ENCODE measurements around the gene ARR3.

Gene ARR3

GRCh38 chrX:70253377-70254062 lies 14.6 kb upstream of the ARR3 start:
- H3K27me3 Mint-ChIP-seq (ENCODE audit: low read depth, poor library complexity): peaks cover 10% of the 10 kb centered on the region
- no peak overlapping the region for H3K4me3 Mint-ChIP-seq
- H3K9me3 Mint-ChIP-seq: peaks cover 56% of the 10 kb centered on the region
- DNase-seq: no peak
- peaks cover 13% of the 10 kb centered on the region for H3K4me1 Mint-ChIP-seq
- no peak overlapping the region for H3K27ac Mint-ChIP-seq
- TF ChIP-seq CTCF (IDR thresholded peaks at IDR 0.05): no peak
- H3K36me3 Mint-ChIP-seq (ENCODE audit: low read depth): peaks cover 7% of the 10 kb centered on the region

DNA sequence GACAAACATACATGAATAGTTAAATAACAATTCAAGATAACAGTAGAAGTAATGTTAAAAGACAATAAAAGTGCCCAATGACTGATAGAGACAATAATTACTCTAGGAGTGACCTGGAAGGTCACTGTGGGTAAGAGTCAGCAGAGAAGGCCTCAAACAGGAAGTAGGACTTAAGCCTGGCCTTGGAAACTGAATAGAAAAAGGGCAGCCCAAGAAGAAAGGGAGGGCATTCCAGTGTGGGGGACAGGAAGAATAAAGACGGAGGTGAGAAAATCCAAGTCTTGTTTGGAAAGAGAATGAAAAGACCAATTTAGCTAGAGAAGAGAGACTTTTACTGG lies 14.1 kb upstream of the ARR3 start:
- H3K9me3 Mint-ChIP-seq: peaks cover 55% of the 10 kb centered on the region
- TF ChIP-seq CTCF (IDR thresholded peaks at IDR 0.05): no peak
- H3K4me1 Mint-ChIP-seq: peaks cover 13% of the 10 kb centered on the region
- H3K4me3 Mint-ChIP-seq: no peak overlapping the region
- H3K27ac Mint-ChIP-seq: no peak overlapping the region
- DNase-seq: no peak
- peaks cover 7% of the 10 kb centered on the region for H3K36me3 Mint-ChIP-seq (ENCODE audit: low read depth)
- H3K27me3 Mint-ChIP-seq (ENCODE audit: low read depth, poor library complexity): peaks cover 10% of the 10 kb centered on the region

DNA sequence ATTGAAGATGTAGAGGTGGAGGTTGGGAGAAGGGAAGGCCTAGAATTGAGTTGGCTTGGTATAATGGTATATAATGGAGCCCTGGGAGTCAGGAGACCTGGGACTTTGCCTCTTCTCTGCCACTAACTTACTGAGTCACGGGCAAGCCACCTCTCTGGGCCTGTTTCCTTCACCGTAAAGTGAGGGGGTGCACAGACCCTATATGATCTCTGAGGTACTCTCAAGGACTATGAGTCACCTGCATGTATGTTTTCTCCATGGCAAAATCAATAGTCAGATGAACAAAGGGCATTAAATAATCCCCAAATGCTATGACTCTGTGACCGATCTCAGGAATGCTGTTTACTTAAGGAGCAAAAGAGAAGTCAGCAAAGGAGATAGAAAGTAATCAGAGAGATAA lies 13.2 kb upstream of the ARR3 start:
- no peak for DNase-seq
- peaks cover 10% of the 10 kb centered on the region for H3K27me3 Mint-ChIP-seq (ENCODE audit: low read depth, poor library complexity)
- H3K4me3 Mint-ChIP-seq: no peak overlapping the region
- peaks cover 7% of the 10 kb centered on the region for H3K36me3 Mint-ChIP-seq (ENCODE audit: low read depth)
- peaks cover 13% of the 10 kb centered on the region for H3K4me1 Mint-ChIP-seq
- TF ChIP-seq CTCF (IDR thresholded peaks at IDR 0.05): no peak
- H3K27ac Mint-ChIP-seq: no peak overlapping the region
- H3K9me3 Mint-ChIP-seq: peaks cover 57% of the 10 kb centered on the region

GRCh38 chrX:70255452-70255851 lies 12.7 kb upstream of the ARR3 start:
- Mint-ChIP-seq H3K27ac (no peak overlapping the region), H3K9me3 (peaks cover 55% of the 10 kb centered on the region), H3K36me3 (ENCODE audit: low read depth) (peaks cover 7% of the 10 kb centered on the region), H3K4me3 (no peak overlapping the region), H3K27me3 (ENCODE audit: low read depth, poor library complexity) (peaks cover 10% of the 10 kb centered on the region), H3K4me1 (peaks cover 13% of the 10 kb centered on the region)
- no peak for TF ChIP-seq CTCF (IDR thresholded peaks at IDR 0.05)
- no peak for DNase-seq

DNA sequence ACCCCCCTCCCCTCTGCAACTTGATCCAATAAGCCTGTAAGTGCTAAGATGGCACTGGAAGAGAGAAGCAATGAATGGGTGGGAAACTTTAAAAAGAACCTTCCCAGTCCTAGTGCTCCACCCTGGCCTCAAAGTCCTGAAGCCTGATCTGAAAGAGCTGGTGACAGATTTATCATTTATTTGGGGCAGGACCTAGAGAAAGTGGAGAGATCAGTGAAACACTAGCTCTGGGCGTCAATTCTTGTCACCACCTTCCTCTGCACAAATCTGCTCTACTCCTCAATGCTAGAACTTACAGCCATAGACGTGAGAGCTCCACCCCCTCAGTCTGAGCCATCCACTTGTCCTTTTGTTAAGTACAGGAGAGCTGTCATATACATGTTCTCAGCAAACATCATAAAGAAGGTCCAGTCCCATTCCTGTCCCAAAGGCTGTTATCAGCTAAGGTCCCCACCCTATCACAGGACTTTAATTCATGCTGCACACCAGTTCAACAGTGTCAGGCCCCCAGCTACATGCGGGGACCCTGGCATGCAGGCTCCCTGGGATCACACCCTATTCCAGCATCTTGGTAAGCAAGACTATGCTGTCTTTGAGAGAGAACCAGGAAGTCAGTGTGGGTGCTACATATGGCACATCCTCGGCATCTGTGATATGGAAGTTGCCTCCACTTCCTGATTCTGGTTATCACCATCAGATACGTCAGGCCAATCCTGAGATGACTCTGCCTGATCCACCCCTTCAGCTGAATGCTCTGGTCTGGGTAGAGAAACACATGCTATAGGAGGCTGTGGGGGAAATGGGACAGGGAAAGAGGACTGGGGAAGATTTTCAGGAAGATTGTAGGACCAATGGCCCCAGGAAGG lies 10.5 kb upstream of the ARR3 start:
- peaks cover 51% of the 10 kb centered on the region for H3K9me3 Mint-ChIP-seq
- no peak for TF ChIP-seq CTCF (IDR thresholded peaks at IDR 0.05)
- H3K4me1 Mint-ChIP-seq: peaks cover 13% of the 10 kb centered on the region
- DNase-seq: no peak
- H3K27me3 Mint-ChIP-seq (ENCODE audit: low read depth, poor library complexity): peaks cover 18% of the 10 kb centered on the region
- no peak overlapping the region for H3K27ac Mint-ChIP-seq
- H3K4me3 Mint-ChIP-seq: no peak overlapping the region
- H3K36me3 Mint-ChIP-seq (ENCODE audit: low read depth): peaks cover 7% of the 10 kb centered on the region

Data from nephron progenitor cell (in vitro differentiated cells).